HuH-7 (cell line): ENCODE measurements around the gene RABL3.
"Not testable (repeated sequence)": the region's sequence is repeated elsewhere in the genome, so short reads cannot be mapped to it uniquely, and the experiment has no call there.

Experiments used
- DNase-seq: peaks from one replicate; pipeline ENCODE4 v3.0.0; 2011; ENCODE audit warnings: low spot score

RABL3 gene

DNA sequence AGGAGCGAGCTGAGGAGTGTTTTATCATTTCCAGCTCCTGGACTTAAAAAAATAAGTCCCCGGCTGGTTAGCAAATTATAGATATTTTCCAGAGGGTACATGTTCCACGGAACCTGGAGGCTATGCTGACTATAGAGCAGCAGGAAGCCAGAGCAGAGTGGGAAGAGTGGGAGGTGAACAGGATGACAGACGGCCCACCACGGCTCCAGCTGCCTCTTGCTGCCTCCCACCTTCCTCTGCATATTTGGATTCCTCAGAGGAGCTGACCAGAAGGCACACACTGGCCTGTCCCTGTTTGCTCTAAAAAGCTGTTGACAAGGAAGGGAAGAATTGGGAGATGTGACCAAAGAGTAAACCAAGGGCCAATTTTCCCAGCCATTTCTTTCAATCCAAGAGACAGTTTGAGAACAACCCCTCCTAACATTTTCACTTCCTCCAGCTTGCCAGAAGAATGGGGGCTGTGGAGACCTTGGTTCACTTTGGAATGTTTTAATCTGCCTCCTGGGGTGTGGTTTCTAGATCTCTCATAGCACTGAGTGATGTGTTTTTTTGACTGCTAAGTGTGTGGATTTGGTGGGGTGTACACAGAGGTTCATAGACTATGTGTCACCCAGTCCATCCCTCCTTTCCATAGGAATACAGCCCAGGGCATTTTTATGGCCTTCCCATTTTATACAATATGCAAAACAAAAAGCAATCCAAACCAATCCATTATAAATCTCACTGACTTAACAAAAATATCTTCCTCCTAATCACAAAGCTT is 97.1 kb downstream of the RABL3 start:
- no peak for DNase-seq

GRCh38 chr3:120642368-120642948 is 99.9 kb downstream of the RABL3 start:
- no peak for DNase-seq

GRCh38 chr3:120641696-120642246 is 100.5 kb downstream of the RABL3 start:
- no peak for DNase-seq

DNA sequence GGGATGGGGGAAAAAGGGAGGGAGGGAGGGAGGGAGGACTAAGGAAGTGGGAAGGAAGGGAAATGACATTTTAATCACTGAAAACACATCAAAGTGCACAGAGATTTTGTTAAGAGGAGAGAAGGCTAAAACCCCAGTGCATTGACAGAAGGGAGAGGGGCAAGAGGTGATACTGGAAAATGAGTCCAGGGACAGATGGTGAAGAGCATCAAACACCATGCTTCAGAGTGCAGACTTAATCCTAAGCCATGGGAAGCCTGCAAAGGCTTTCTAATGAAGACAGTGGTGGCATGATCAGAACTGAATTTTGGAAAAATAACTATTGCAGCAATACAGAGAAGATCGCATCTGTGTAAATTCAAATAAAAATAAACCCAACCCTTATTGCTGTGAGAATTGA is 102.1 kb downstream of the RABL3 start:
- no peak for DNase-seq

DNA sequence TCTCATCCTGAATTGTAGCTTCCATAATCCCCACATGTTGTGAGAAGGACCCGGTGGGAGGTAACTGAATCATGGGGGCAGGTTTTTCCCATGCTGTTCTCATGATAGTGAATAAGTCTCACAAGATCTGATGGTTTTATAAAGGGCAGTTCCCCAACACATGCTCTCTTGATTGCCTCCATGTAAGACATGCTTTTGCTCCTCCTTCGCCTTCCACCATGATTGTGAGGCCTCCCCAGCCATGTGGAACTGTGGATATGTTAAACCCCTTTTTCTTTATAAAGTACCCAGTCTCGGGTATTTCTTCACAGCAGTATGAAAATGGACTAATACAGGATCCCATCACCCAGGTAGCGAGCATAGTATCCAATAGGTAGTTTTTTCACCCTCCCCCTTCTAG is 103.5 kb downstream of the RABL3 start:
- not testable (repeated sequence) for DNase-seq

DNA sequence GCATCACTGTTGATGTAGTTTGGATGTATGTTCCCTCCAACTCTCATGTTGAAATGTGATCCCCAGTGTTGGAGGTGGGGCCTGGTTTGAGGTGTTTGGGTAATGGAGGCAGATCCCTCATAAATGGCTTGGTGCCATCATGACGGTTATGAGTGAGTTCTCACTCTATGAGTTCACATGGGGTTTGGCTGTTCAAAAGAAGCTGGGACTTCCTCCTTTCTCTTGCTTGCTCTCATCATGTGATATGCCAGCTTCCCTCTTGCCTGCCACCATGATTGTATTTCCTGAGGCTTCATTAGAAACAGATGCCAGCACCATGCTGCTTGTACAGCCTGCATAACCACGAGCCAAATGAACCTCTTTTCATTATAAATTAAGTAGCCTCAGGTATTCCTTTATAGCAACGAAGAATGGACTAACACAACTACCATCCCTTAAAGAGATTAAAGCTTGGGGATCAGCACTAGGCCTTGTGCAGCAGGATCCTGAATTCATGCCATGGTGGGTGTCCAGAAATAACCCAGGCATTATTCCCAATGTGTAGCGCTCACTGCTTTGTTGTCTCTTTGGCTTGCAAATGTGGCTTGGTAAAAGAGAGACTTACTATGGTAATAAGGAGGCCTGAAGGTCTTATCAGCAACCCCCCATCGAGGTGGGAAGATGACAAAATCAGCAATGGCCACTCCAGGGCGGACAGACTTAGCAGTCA is 104.3 kb downstream of the RABL3 start:
- no peak for DNase-seq

DNA sequence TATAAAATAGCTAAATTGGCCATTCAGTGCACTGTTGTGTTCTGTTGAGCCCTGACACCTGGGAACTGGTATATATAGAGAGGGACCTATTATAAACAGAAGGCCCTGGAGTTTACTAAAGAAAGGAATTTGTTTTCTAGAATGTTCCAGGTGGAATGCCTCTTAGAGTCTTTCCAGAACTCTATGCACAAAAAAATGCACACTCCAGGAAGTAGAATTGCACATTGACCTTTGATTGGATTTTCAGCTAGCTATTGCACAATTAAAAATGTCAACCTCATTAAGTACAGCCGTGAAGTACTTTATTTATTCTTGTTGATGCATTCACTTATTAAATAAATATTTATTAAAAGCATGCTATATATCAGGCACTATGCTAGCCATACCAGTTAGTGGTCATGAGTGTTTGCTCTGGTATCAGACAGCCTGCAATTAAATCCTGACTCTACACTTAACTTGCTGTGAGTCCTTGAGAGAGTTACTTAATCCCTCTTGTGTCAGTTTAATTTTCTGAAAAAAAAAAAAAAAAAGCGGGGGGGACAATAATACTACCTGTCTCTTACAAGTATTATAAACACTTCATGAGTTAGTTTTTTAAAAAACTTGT is 105.4 kb downstream of the RABL3 start:
- no peak for DNase-seq
